Parietal lobe (tissue), 2 donors: ENCODE data around the gene PSAPL1. TPM values are rescaled to one million over a fixed set of nuclear protein-coding genes. Genes with fewer than 3 reads are reported as not detected.

ENCODE experiments used
- small RNA-seq: library from RNA; depleted of rRNA; stranded (forward); fragments of <200 nt; gene quantifications from one replicate; pipeline ENCODE3, GENCODE V24; 2014; ENCODE audit warnings: low replicate concordance
- total RNA-seq: library from RNA; depleted of rRNA; stranded (reverse); fragments of >200 nt; gene quantifications from one replicate; pipeline ENCODE4 v1.2.3, GENCODE V29; 2014

Gene PSAPL1
- total RNA-seq = not detected

GRCh38 chr4:7434766-7435150 is at the start of gene PSAPL1:
PSAPL1 (minus strand) TSS chr4:7434930; CDS start chr4:7434879, 51 bp downstream.

Small RNA genes within 50 kb of the gene (small RNA-seq; reads per million reads assigned to genes)
- not detected for gene MIR4274

Other genes starting within 250 kb of the PSAPL1 start
- gene SORCS2, start 242.4 kb downstream of the PSAPL1 start, total RNA-seq = 8.1 TPM